HCT116 (cell line): ENCODE data around the gene SYT9. TPM values are rescaled to one million over a fixed set of nuclear protein-coding genes. Genes with fewer than 3 reads are reported as not detected.

Experiments
- microRNA counts: library from miRNA; unstranded; fragments of <30 nt; microRNA quantifications from one replicate; lab custom pipeline; 2015
- microRNA-seq: library from miRNA; unstranded; fragments of <30 nt; microRNA quantifications from one replicate; pipeline ENCODE4, GENCODE V29; 2016; ENCODE audit warnings: borderline number of aligned reads
- total RNA-seq: library from RNA; stranded (reverse); gene quantifications from one replicate; pipeline ENCODE4 v1.2.1, GENCODE V29; 2021; ENCODE audit not compliant: unreplicated experiment

Gene SYT9
- total RNA-seq, 1 experiment from 2014 or later = not detected

MicroRNAs encoded within 50 kb of the gene (microRNA counts, 767-probe panel; counts per million panel counts)
- microRNA hsa-miR-302e (lab: Ali Mortazavi, UCI) = not detected

Small RNA genes lying within 50 kb of the gene (microRNA-seq; reads per million reads assigned to microRNA genes)
- not detected for gene MIR302E

Other genes starting within 250 kb of the SYT9 start
- 2.1 TPM for gene ZNF214, start 231.6 kb upstream of the SYT9 start, total RNA-seq
- 0.49 TPM for gene NLRP14, start 231.4 kb upstream of the SYT9 start, total RNA-seq
- gene RBMXL2, start 162.9 kb upstream of the SYT9 start, total RNA-seq = 0.12 TPM
- gene OLFML1, start 233.6 kb downstream of the SYT9 start, total RNA-seq = not detected